Lung (tissue), 12 donors: ENCODE measurements around the gene CRBN. TPM values are rescaled to one million over a fixed set of nuclear protein-coding genes. Genes with fewer than 3 reads are reported as not detected.

ENCODE experiments used
- ATAC-seq: fragments of 200-7000 bp; cut with Tn5 transposase; one replicate; pipeline ENCODE4 v1.9.1; 2020; ENCODE audit warnings: moderate number of reproducible peaks; ENCODE audit not compliant: insufficient read depth, low FRiP score
- DNase-seq, 3 donors: peaks; one replicate each; pipeline ENCODE4 v3.0.0-alpha.2; 2013 to 2017
- H3K27ac ChIP-seq, 2 donors: one replicate each; pipeline ENCODE4 v1.5.1; 2013; ENCODE audit warnings: mild to moderate bottlenecking in 2 of 2, moderate library complexity in 2 of 2, control low read depth in 1 of 2, inconsistent platforms in 1 of 2, low read depth in 1 of 2, low read length in 1 of 2
- H3K27me3 ChIP-seq, 3 donors: one replicate each; pipeline ENCODE4 v1.5.1; 2013; ENCODE audit warnings: low read length in 2 of 3; ENCODE audit not compliant: control insufficient read depth in 3 of 3, insufficient read depth in 3 of 3
- H3K36me3 ChIP-seq, 4 donors: one replicate each; pipeline ENCODE4 v1.5.1; 2013; ENCODE audit warnings: low read length in 4 of 4, mild to moderate bottlenecking in 1 of 4, moderate library complexity in 1 of 4; ENCODE audit not compliant: control insufficient read depth in 4 of 4, insufficient read depth in 4 of 4
- H3K4me1 ChIP-seq, 5 donors: one replicate each; pipeline ENCODE4 v1.5.1; 2013; ENCODE audit warnings: low read length in 5 of 5, mild to moderate bottlenecking in 2 of 5, moderate library complexity in 1 of 5; ENCODE audit not compliant: control insufficient read depth in 5 of 5, insufficient read depth in 5 of 5
- H3K4me3 ChIP-seq: one replicate; pipeline ENCODE4 v1.5.1; 2013; ENCODE audit warnings: mild to moderate bottlenecking, control low read depth, moderate library complexity
- H3K9ac ChIP-seq, 2 donors: one replicate each; pipeline ENCODE4 v1.5.1; 2013; ENCODE audit warnings: low read length in 2 of 2, control low read depth in 1 of 2; ENCODE audit not compliant: insufficient read depth in 1 of 2
- H3K9me3 ChIP-seq, 4 donors: one replicate each; pipeline ENCODE4 v1.5.1; 2013; ENCODE audit warnings: low read length in 3 of 4, mild to moderate bottlenecking in 1 of 4, moderate library complexity in 1 of 4; ENCODE audit not compliant: control insufficient read depth in 4 of 4, insufficient read depth in 3 of 4
- CTCF ChIP-seq: IDR thresholded peaks from 2 replicates; pipeline ENCODE4 v1.5.1; 2012; ENCODE audit warnings: mild to moderate bottlenecking; ENCODE audit errors: control extremely low read depth, extremely low read depth
- WGBS, 2 donors: extraction: QIAGEN DNeasy Blood & Tissue Kit; methylation state at CpG; one replicate each; pipeline ENCODE4 v1.1.7; 2013; 5-methylcytosine and 5-hydroxymethylcytosine counted together
- polyA plus RNA-seq, 2 donors: library from polyadenylated mRNA; stranded (reverse); fragments of 200-250 nt; gene quantifications; one replicate each; pipeline ENCODE4 v1.2.1, GENCODE V29; 2013
- total RNA-seq, 2 donors: library from RNA; depleted of rRNA in 1 of 2; stranded (reverse); fragments of >200 nt in 1 of 2; gene quantifications; one replicate each; pipeline ENCODE4 v1.2.1, GENCODE V29; 2014 to 2021
- donor health status: control.
- donor health status: control.
- donor health status: Bipolar disorder and iron deficiency.
- donor health status: healthy.
- donor health status: DM: yes; HTN: yes; CAD: no.

The CRBN gene
- total and polyA plus RNA-seq, 4 donors = 20.9 to 132 (median 30.7) TPM

GRCh38 chr3:3177861-3178497, 1.5 kb downstream of the CRBN start:
- TF ChIP-seq CTCF = no peak
- DNase-seq (no peak), ATAC-seq (no peak)
- no peak overlapping the region for H3K9ac ChIP-seq
- H3K27me3 ChIP-seq = no peaks in the 10 kb centered on the region
- no peaks in the 10 kb centered on the region for H3K9me3 ChIP-seq
- peaks cover 0 to 14% (median 6%) of the 10 kb centered on the region in 5 donors for H3K4me1 ChIP-seq
- WGBS, 2 donors = 51% methylated on average over 10 of the region's 10 CpGs
- no peak overlapping the region for H3K27ac ChIP-seq
- H3K36me3 ChIP-seq = peaks cover 2 to 9% (median 7%) of the 10 kb centered on the region in 4 donors
- no peak overlapping the region for H3K4me3 ChIP-seq

- peaks cover 0 to 3% (median 0%) of the 10 kb centered on the region in 5 donors for H3K4me1 ChIP-seq
- WGBS, 2 donors = 12 to 34% methylated on average over 1 of the region's 1 CpG
- DNase-seq (no peak), ATAC-seq (no peak)
- H3K9ac ChIP-seq = no peak overlapping the region
- H3K4me3 ChIP-seq = no peak overlapping the region
- peak overlapping the region; percentile 68 to 77 for H3K27ac ChIP-seq
- TF ChIP-seq CTCF = no peak
- no peaks in the 10 kb centered on the region for H3K9me3 ChIP-seq
- H3K27me3 ChIP-seq = no peaks in the 10 kb centered on the region
- peaks cover 15 to 38% (median 23%) of the 10 kb centered on the region in 4 donors for H3K36me3 ChIP-seq
These were observed 6.9 kb downstream of the CRBN start for GRCh38 chr3:3172627-3173026.

- TF ChIP-seq CTCF = peak; percentile 16
- Histone ChIP-seq H3K9ac (no peak overlapping the region), H3K4me1 (no peaks in the 10 kb centered on the region), H3K27ac (no peak overlapping the region), H3K27me3 (no peaks in the 10 kb centered on the region), H3K9me3 (no peaks in the 10 kb centered on the region), H3K36me3 (peaks cover 15 to 52% (median 27%) of the 10 kb centered on the region in 4 donors), H3K4me3 (no peak overlapping the region)
- WGBS, 2 donors = 54 to 62% methylated on average over 5 of the region's 5 CpGs
- DNase-seq (peak in 2 of 3 donors; percentile 42 to 56), ATAC-seq (no peak)
These were observed 8.5 kb downstream of the CRBN start for GRCh38 chr3:3170998-3171397.

GRCh38 chr3:3165650-3166049, 13.8 kb downstream of the CRBN start:
- Histone ChIP-seq H3K27ac (no peak overlapping the region), H3K36me3 (peaks cover 18 to 61% (median 31%) of the 10 kb centered on the region in 4 donors), H3K9ac (no peak overlapping the region), H3K27me3 (no peaks in the 10 kb centered on the region), H3K4me3 (no peak overlapping the region), H3K4me1 (no peaks in the 10 kb centered on the region), H3K9me3 (no peaks in the 10 kb centered on the region)
- ATAC-seq (no peak), DNase-seq (no peak)
- WGBS, 2 donors = 93 to 96% methylated on average over 3 of the region's 3 CpGs
- no peak for TF ChIP-seq CTCF
